Measurements from ENCODE around the gene TTC36.

DNA sequence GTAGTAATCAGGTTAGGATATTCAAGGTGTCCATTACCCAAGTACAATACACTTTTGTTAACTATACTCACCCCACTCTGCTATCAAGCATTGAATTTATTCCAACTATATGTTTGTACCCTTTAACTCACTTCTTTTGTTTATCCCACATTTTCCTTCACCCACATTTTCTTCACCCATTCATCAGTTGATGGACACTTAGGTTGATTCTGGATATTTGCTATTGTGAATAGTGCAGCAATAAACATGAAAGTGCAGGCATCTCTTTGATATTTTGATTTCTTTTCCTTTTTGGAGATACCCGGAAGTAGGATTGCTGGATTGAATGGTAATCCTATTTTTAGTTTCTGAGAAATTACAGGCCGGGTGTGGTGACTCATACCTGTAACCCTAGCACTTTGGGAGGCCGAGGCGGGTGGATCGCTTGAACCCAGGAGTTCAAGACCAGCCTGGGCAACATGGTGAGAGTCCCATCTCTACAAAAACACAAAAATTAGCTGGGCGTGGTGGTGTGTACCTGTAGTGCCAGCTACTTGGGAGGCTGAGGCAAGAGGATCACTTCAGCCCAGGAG is 10.2 kb downstream of the TTC36 start:
- TF ChIP-seq CTCF (IDR thresholded peaks at IDR 0.05): no peak
- TF ChIP-seq POLR2AphosphoS5 (IDR thresholded peaks at IDR 0.05): no peak
- TF ChIP-seq EP300 (IDR thresholded peaks at IDR 0.05): no peak
- no peak for TF ChIP-seq POLR2A (IDR thresholded peaks at IDR 0.05; ENCODE audit: low read depth)

Measured in esophagus muscularis mucosa (tissue), 4 donors.